T-helper 2 cell treated with Interferon-gamma antibody and Interleukin-4, amounts not matched to agents 5 μg/mL and 100 μg/mL, for 36 hours (primary cell): ENCODE measurements around the gene PNPO.

Experiments used
- DNase-seq: peaks from one replicate; pipeline ENCODE4 v3.0.0; 2021; ENCODE audit warnings: low spot score
- H3K27ac Mint-ChIP-seq: one replicate; pipeline ENCODE4 v1.8.0; 2021; ENCODE audit warnings: mild to moderate bottlenecking, mixed read lengths
- H3K27me3 Mint-ChIP-seq: one replicate; pipeline ENCODE4 v1.8.0; 2021; ENCODE audit warnings: low read depth, mixed read lengths
- H3K36me3 Mint-ChIP-seq: one replicate; pipeline ENCODE4 v1.8.0; 2021; ENCODE audit warnings: low read depth, mixed read lengths
- H3K4me1 Mint-ChIP-seq: one replicate; pipeline ENCODE4 v1.8.0; 2021; ENCODE audit warnings: low read depth, mixed read lengths
- H3K4me3 Mint-ChIP-seq: one replicate; pipeline ENCODE4 v1.8.0; 2022; ENCODE audit warnings: mild to moderate bottlenecking, moderate library complexity, mixed read lengths
- H3K9me3 Mint-ChIP-seq: one replicate; pipeline ENCODE4 v1.8.0; 2021; ENCODE audit warnings: mixed read lengths

The PNPO gene

GRCh38 chr17:47941246-47942095, at the start of gene PNPO:
PNPO (plus strand) TSS chr17:47941571; CDS start chr17:47941676, 105 bp downstream.
- peak; percentile 96 for DNase-seq
- peaks cover 3% of the 10 kb centered on the region for H3K9me3 Mint-ChIP-seq
- peak within 1 kb of the TSS; percentile 95 for H3K4me3 Mint-ChIP-seq
- peaks cover 17% of the 10 kb centered on the region for H3K36me3 Mint-ChIP-seq
- no peaks in the 10 kb centered on the region for H3K27me3 Mint-ChIP-seq
- H3K4me1 Mint-ChIP-seq: peaks cover 36% of the 10 kb centered on the region
- H3K27ac Mint-ChIP-seq: peak within 1 kb of the TSS; percentile 91

GRCh38 chr17:47894498-47895346, 46.6 kb upstream of the PNPO start:
- Mint-ChIP-seq H3K36me3 (peaks cover 11% of the 10 kb centered on the region), H3K27me3 (no peaks in the 10 kb centered on the region), H3K4me3 (peak overlapping the region; percentile 93), H3K27ac (peak overlapping the region; percentile 99), H3K4me1 (peaks cover 36% of the 10 kb centered on the region), H3K9me3 (no peaks in the 10 kb centered on the region)
- no peak for DNase-seq

GRCh38 chr17:47895347-47895855, 46.0 kb upstream of the PNPO start:
- Mint-ChIP-seq H3K36me3 (peaks cover 11% of the 10 kb centered on the region), H3K27ac (peak overlapping the region; percentile 99), H3K4me1 (peaks cover 35% of the 10 kb centered on the region), H3K4me3 (peak overlapping the region; percentile 93), H3K9me3 (no peaks in the 10 kb centered on the region), H3K27me3 (no peaks in the 10 kb centered on the region)
- no peak for DNase-seq

- H3K27ac Mint-ChIP-seq: peak within 1 kb of the TSS; percentile 99
- peaks cover 11% of the 10 kb centered on the region for H3K36me3 Mint-ChIP-seq
- H3K4me1 Mint-ChIP-seq: peaks cover 35% of the 10 kb centered on the region
- H3K4me3 Mint-ChIP-seq: peak within 1 kb of the TSS; percentile 93
- no peaks in the 10 kb centered on the region for H3K9me3 Mint-ChIP-seq
- DNase-seq: peak; percentile 100
- no peaks in the 10 kb centered on the region for H3K27me3 Mint-ChIP-seq
These were observed 45.3 kb upstream of the PNPO start, which contains the start of gene SP2 for GRCh38 chr17:47895856-47896671. SP2 (plus strand) TSS chr17:47896236; CDS start chr17:47896287, 51 bp downstream.

- Mint-ChIP-seq H3K9me3 (no peaks in the 10 kb centered on the region), H3K27me3 (no peaks in the 10 kb centered on the region), H3K36me3 (peaks cover 11% of the 10 kb centered on the region), H3K27ac (peak overlapping the region; percentile 93), H3K4me3 (peak overlapping the region; percentile 88), H3K4me1 (peaks cover 30% of the 10 kb centered on the region)
- no peak for DNase-seq
These were observed 44.5 kb upstream of the PNPO start for GRCh38 chr17:47896672-47897490.

- Mint-ChIP-seq H3K9me3 (no peaks in the 10 kb centered on the region), H3K4me1 (peaks cover 33% of the 10 kb centered on the region), H3K4me3 (peak overlapping the region; percentile 88), H3K27ac (no peak overlapping the region), H3K27me3 (no peaks in the 10 kb centered on the region), H3K36me3 (peaks cover 16% of the 10 kb centered on the region)
- DNase-seq: no peak
These were observed 43.8 kb upstream of the PNPO start for GRCh38 chr17:47897561-47897960.

GRCh38 chr17:47898241-47898640, 43.1 kb upstream of the PNPO start:
- Mint-ChIP-seq H3K4me1 (peaks cover 33% of the 10 kb centered on the region), H3K36me3 (peaks cover 16% of the 10 kb centered on the region), H3K9me3 (no peaks in the 10 kb centered on the region), H3K27ac (no peak overlapping the region), H3K4me3 (no peak overlapping the region), H3K27me3 (no peaks in the 10 kb centered on the region)
- DNase-seq: no peak

GRCh38 chr17:47899643-47900042, 41.7 kb upstream of the PNPO start:
- peaks cover 19% of the 10 kb centered on the region for H3K36me3 Mint-ChIP-seq

GRCh38 chr17:47901423-47901822, 39.9 kb upstream of the PNPO start:
- peaks cover 25% of the 10 kb centered on the region for H3K4me1 Mint-ChIP-seq
- peaks cover 22% of the 10 kb centered on the region for H3K36me3 Mint-ChIP-seq
- no peaks in the 10 kb centered on the region for H3K9me3 Mint-ChIP-seq
- no peaks in the 10 kb centered on the region for H3K27me3 Mint-ChIP-seq
- H3K27ac Mint-ChIP-seq: no peak overlapping the region
- DNase-seq: no peak
- H3K4me3 Mint-ChIP-seq: no peak overlapping the region

More at GRCh38 chr17:47899643-47900042, 41.7 kb upstream of the PNPO start:
- H3K4me1 Mint-ChIP-seq: peaks cover 26% of the 10 kb centered on the region
- no peak overlapping the region for H3K4me3 Mint-ChIP-seq
- DNase-seq: no peak
- no peaks in the 10 kb centered on the region for H3K27me3 Mint-ChIP-seq
- no peak overlapping the region for H3K27ac Mint-ChIP-seq
- H3K9me3 Mint-ChIP-seq: no peaks in the 10 kb centered on the region

GRCh38 chr17:47902039-47902744, 39.2 kb upstream of the PNPO start:
- Mint-ChIP-seq H3K4me1 (peaks cover 27% of the 10 kb centered on the region), H3K27me3 (no peaks in the 10 kb centered on the region), H3K9me3 (no peaks in the 10 kb centered on the region), H3K36me3 (peaks cover 22% of the 10 kb centered on the region), H3K4me3 (no peak overlapping the region), H3K27ac (peak overlapping the region; percentile 2)
- DNase-seq: no peak

GRCh38 chr17:47905221-47905733, 36.1 kb upstream of the PNPO start:
- Mint-ChIP-seq H3K36me3 (peaks cover 21% of the 10 kb centered on the region), H3K27ac (no peak overlapping the region), H3K9me3 (no peaks in the 10 kb centered on the region), H3K4me1 (peaks cover 18% of the 10 kb centered on the region), H3K4me3 (no peak overlapping the region), H3K27me3 (no peaks in the 10 kb centered on the region)
- no peak for DNase-seq

- peaks cover 22% of the 10 kb centered on the region for H3K36me3 Mint-ChIP-seq
- no peak overlapping the region for H3K4me3 Mint-ChIP-seq
- peaks cover 19% of the 10 kb centered on the region for H3K4me1 Mint-ChIP-seq
- DNase-seq: no peak
- H3K9me3 Mint-ChIP-seq: no peaks in the 10 kb centered on the region
- H3K27ac Mint-ChIP-seq: no peak overlapping the region
- H3K27me3 Mint-ChIP-seq: no peaks in the 10 kb centered on the region
These were observed 34.9 kb upstream of the PNPO start for GRCh38 chr17:47906443-47906842.
